Endothelial cell of umbilical vein (primary cell): Measurements from ENCODE around the gene TBC1D8. TPM values are rescaled to one million over a fixed set of nuclear protein-coding genes. Genes with fewer than 3 reads are reported as not detected.
"Not testable (repeated sequence)": the region's sequence is repeated elsewhere in the genome, so short reads cannot be mapped to it uniquely, and the experiment has no call there.

Experiments
- BruUV-seq: library from RNA; stranded (reverse); fragments of 400-500 nt; replicated peaks from 2 replicates; lab custom pipeline; 2021; lab: Mats Ljungman, UMichigan
- CTCF ChIA-PET: fragments of 300-600, 350-600 bp; sonication (Branson Sonifier 250); formaldehyde crosslinking; loops from one replicate; lab custom pipeline; 2021; ENCODE audit warnings: antibody characterized with exemption, inconsistent platforms; lab: Charles Lee
- POLR2A ChIA-PET: fragments of 300-600, 350-600 bp; sonication (Branson Sonifier 250); formaldehyde crosslinking; loops from one replicate; lab custom pipeline; 2021; ENCODE audit warnings: antibody characterized with exemption, inconsistent platforms; lab: Charles Lee
- DNase-seq: peaks from one replicate; pipeline ENCODE4 v3.0.0-alpha.2; 2011; ENCODE audit warnings: low read depth, low spot score
- FAIRE-seq: peaks from 2 replicates; lab custom pipeline; 2011; peaks lifted over from hg19 to GRCh38; lab: Jason Lieb, UNC
- H2AFZ ChIP-seq: 2 replicates; pipeline ENCODE4 v1.6.0; 2012; ENCODE audit warnings: low read depth, low read length, control low read depth, inconsistent platforms
- H3K27ac ChIP-seq: 2 replicates; pipeline ENCODE4 v1.5.1; 2011; ENCODE audit warnings: low read depth, mild to moderate bottlenecking, control low read depth, low read length, moderate library complexity; ENCODE audit not compliant: insufficient read depth
- H3K27me3 ChIP-seq, 2 experiments: 2 replicates each; pipeline versions ENCODE4 v1.6.0 to v1.6.1; 2011; ENCODE audit warnings: low read length in 2 of 2, mixed read lengths in 1 of 2; ENCODE audit not compliant: control insufficient read depth in 2 of 2, insufficient read depth in 2 of 2
- H3K36me3 ChIP-seq, 2 experiments: 2 replicates in 1 of 2; 3 replicates in 1 of 2; pipeline ENCODE4 v1.5.1; 2011; ENCODE audit warnings: low read length in 2 of 2, mild to moderate bottlenecking in 1 of 2, moderate library complexity in 1 of 2; ENCODE audit not compliant: control insufficient read depth in 2 of 2, insufficient read depth in 2 of 2; ENCODE audit errors: extremely low read depth in 1 of 2
- H3K4me1 ChIP-seq: 3 replicates; pipeline ENCODE4 v1.5.1; 2011; ENCODE audit warnings: mild to moderate bottlenecking, low read length; ENCODE audit not compliant: control insufficient read depth, insufficient read depth; ENCODE audit errors: extremely low read depth
- H3K4me2 ChIP-seq: 2 replicates; pipeline ENCODE4 v1.6.1; 2011; ENCODE audit warnings: low read length, control low read depth, mixed read lengths; ENCODE audit not compliant: insufficient read depth
- H3K4me3 ChIP-seq, 3 experiments: fragments of 200-600 bp in 1 of 3; sonication (generic), shearing (Covaris generic) in 1 of 3; replicated peaks in 1 of 3; 2 replicates each; pipeline ENCODE4 v1.5.1; 2011 to 2016; ENCODE audit warnings: control low read depth in 3 of 3, low read length in 3 of 3, mild to moderate bottlenecking in 2 of 3, inconsistent platforms in 1 of 3, low read depth in 1 of 3, moderate library complexity in 1 of 3; ENCODE audit not compliant: insufficient read depth in 1 of 3
- H3K79me2 ChIP-seq: 2 replicates; pipeline ENCODE4 v1.6.0; 2012; ENCODE audit warnings: low read length, inconsistent platforms; ENCODE audit not compliant: control insufficient read depth, insufficient read depth
- H3K9ac ChIP-seq: replicated peaks from 2 replicates; pipeline ENCODE3; 2011; ENCODE audit warnings: low read length, control low read depth; ENCODE audit not compliant: insufficient read depth; ENCODE audit errors: extremely low read depth
- H3K9me1 ChIP-seq: replicated peaks from 3 replicates; pipeline ENCODE4 v1.6.0; 2011; ENCODE audit warnings: mild to moderate bottlenecking, low read length; ENCODE audit not compliant: control insufficient read depth, insufficient read depth; ENCODE audit errors: extremely low read depth
- H3K9me3 ChIP-seq: replicated peaks from 2 replicates; pipeline ENCODE4 v1.5.1; 2012; ENCODE audit warnings: low read length, inconsistent platforms; ENCODE audit not compliant: control insufficient read depth, insufficient read depth
- H4K20me1 ChIP-seq: replicated peaks from 2 replicates; pipeline ENCODE3; 2011; ENCODE audit warnings: mild to moderate bottlenecking, low read length; ENCODE audit not compliant: control insufficient read depth, insufficient read depth; ENCODE audit errors: extremely low read depth
- MYC ChIP-seq: IDR thresholded peaks from one replicate; pipeline ENCODE4 v1.6.1; 2011; ENCODE audit warnings: mild to moderate bottlenecking, low read depth, low read length
- dilution Hi-C: fragments of 300-500 bp; cut with MboI; formaldehyde crosslinking; loops from one replicate; pipeline ENCODE4 v1.15.0; 2019; ENCODE audit warnings: low sequenced_read_pairs; ENCODE audit not compliant: extremely low pct_ligation_motif_present
- intact Hi-C: fragments of 100-400 bp; cut with micrococcal nuclease; formaldehyde crosslinking; loops from one replicate; pipeline ENCODE4 v1.10.0; 2022
- polyA plus RNA-seq, 4 experiments: library from polyadenylated mRNA; depleted of rRNA in 3 of 4; stranded (reverse) in 3 of 4; unstranded in 1 of 4; fragments of >200 nt; gene quantifications; 2 replicates each; pipeline versions ENCODE4 v1.2.1 to v1.2.3, GENCODE V29; 2011 to 2012; ENCODE audit warnings: missing spikeins in 1 of 4
- total RNA-seq: library from RNA; stranded (reverse); gene quantifications from 2 replicates; pipeline ENCODE4 v1.2.3, GENCODE V29; 2021

Gene TBC1D8
- total and polyA plus RNA-seq, 2 donors (not counting 3 experiments of a cell fraction or from before 2014, with no cell fraction given), result 28.5 to 32.1 TPM

DNA sequence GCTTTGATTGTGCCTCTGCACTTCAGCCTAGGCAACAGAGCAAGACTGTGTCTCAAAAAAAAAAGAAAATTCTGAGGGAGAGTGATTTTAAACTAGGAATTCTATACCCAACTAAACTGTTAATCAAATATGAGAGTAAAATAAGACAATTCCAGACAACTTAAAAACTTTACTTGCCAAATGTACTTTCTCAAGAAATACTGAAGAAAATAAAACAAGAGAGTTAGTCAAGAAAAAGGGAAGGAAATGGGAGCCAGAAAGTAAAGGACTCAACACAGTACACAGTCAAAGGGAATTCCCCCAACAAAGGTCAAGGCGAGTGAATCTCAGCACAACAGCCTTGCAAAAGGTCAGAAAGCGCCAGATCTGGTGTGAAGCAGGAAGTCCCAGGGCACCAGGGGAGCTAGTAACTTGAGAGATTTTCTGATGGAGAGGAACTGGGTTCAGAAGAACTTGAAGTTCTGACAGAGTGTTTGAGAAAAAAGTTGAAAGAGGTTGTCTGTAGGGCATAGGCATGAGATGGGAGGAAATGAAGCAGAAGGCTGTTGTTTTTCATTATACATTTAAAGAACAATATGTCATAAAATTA lies 22.6 kb upstream of the TBC1D8 start:
- no peak overlapping the region for H3K4me3 ChIP-seq
- no peaks in the 10 kb centered on the region for H3K9me1 ChIP-seq
- no peak overlapping the region for H2AFZ ChIP-seq
- no peaks in the 10 kb centered on the region for H3K27me3 ChIP-seq
- no peak overlapping the region for H3K4me2 ChIP-seq
- H3K9me3 ChIP-seq, result no peaks in the 10 kb centered on the region
- dilution Hi-C loops (no loop called here), intact Hi-C loops (no loop called here)
- no peaks in the 10 kb centered on the region for H4K20me1 ChIP-seq
- no peak for TF ChIP-seq MYC
- no TSS peak for BruUV-seq
- DNase-seq, result no peak
- ChIA-PET POLR2A (interaction anchor here (1.4 kb wide), 1 partner anchor 9 kb away, joined by 3 read pairs; no protein-coding TSS in a partner anchor), CTCF (interaction anchor here (1.0 kb wide), 1 partner anchor 13 kb away, joined by 3 read pairs; no protein-coding TSS in a partner anchor)
- no peak overlapping the region for H3K9ac ChIP-seq
- no peaks in the 10 kb centered on the region for H3K4me1 ChIP-seq
- FAIRE-seq, result no peak
- no peak overlapping the region for H3K27ac ChIP-seq
- H3K79me2 ChIP-seq, result no peaks in the 10 kb centered on the region
- no peaks in the 10 kb centered on the region for H3K36me3 ChIP-seq

DNA sequence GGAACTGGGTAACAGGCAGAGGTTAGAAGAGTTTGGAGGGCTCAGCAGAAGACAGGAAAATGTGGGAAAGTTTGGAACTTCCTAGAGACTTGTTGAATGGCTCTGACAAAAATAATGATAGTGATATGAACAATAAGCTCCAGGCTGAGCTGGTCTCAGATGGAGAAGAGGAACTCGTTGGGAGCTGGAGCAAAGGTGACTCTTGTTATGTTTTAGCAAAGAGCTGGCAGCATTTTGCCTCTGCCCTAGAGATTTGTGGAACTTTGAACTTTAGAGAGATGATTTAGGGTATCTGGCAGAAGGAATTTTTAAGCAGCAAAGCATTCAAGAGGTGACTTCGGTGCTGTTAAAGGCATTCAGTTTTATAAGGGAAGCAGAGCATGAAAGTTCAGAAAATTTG lies 18.6 kb upstream of the TBC1D8 start:
- H4K20me1 ChIP-seq, POLR2A ChIA-PET, intact Hi-C loops, H3K4me1 ChIP-seq, dilution Hi-C loops, H3K4me3 ChIP-seq, H3K9me1 ChIP-seq, H2AFZ ChIP-seq, DNase-seq, H3K79me2 ChIP-seq, H3K4me2 ChIP-seq, BruUV-seq, H3K36me3 ChIP-seq, H3K27ac ChIP-seq, H3K9ac ChIP-seq, H3K9me3 ChIP-seq, H3K27me3 ChIP-seq, FAIRE-seq: not testable (repeated sequence)
- CTCF ChIA-PET, result interaction anchor here (1.0 to 1.6 kb wide), 3 partner anchors 19 to 122 kb away, joined by 3 to 8 read pairs (median 4); no protein-coding TSS in a partner anchor
